WI38 (cell line): Measurements from ENCODE around the gene CNTFR.
A peak's percentile ranks its signal among the peaks of the same experiment; 100 is the strongest.

ENCODE experiments used
- H3K4me3 ChIP-seq: 2 replicates; pipeline ENCODE4 v1.5.1; 2011; ENCODE audit warnings: low read depth, mild to moderate bottlenecking, control low read depth, low read length
- CTCF ChIP-seq: IDR thresholded peaks from 2 replicates; pipeline ENCODE4 v1.5.1; 2012; ENCODE audit warnings: low read depth, mild to moderate bottlenecking, control low read depth, low read length

CNTFR gene

GRCh38 chr9:34591917-34592866, 2.7 kb upstream of the CNTFR start:
- no peak overlapping the region for H3K4me3 ChIP-seq
- no peak; the same call in 1 of the 2 replicates for TF ChIP-seq CTCF

GRCh38 chr9:34591248-34591916, 1.9 kb upstream of the CNTFR start:
- no peak overlapping the region for H3K4me3 ChIP-seq
- peak; percentile 85 for TF ChIP-seq CTCF

- no peak overlapping the region for H3K4me3 ChIP-seq
- no peak for TF ChIP-seq CTCF
Observed at GRCh38 chr9:34590381-34591247, 1.1 kb upstream of the CNTFR start.

GRCh38 chr9:34588671-34589635, 571 bp downstream of the CNTFR start:
- H3K4me3 ChIP-seq, result no peak overlapping the region
- no peak for TF ChIP-seq CTCF

- TF ChIP-seq CTCF, result no peak
- H3K4me3 ChIP-seq, result no peak overlapping the region
Observed at GRCh38 chr9:34587271-34587670, 2.3 kb downstream of the CNTFR start.

- TF ChIP-seq CTCF, result no peak
- no peak overlapping the region for H3K4me3 ChIP-seq
Observed at GRCh38 chr9:34585946-34586669, 3.4 kb downstream of the CNTFR start.
